ENCODE measurements around the gene REN.
A peak's percentile ranks its signal among the peaks of the same experiment; 100 is the strongest.

Gene REN

DNA sequence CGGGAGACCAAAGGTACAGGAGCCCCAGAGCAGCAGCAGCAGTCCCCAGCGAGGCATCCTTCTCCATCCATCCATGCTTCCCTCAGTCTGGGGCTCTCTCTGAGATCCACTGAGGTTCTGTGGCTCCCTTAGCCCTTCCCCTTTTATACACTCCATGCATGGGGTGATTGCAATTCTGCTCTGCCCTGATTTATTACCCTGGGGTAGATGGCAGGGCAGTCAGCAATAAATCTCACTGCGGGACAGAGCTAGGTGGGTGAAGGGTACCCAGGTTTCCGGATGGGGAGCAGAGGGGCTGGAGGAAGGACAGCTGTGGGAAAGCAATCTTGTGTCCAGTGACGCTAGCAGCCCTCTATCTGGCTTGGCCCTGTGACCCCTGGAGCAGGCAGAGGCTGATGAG is at the start of gene REN:
REN (minus strand) TSS at position 119 of the 400 bp plus-strand sequence; CDS start at position 75, 44 bp downstream.
- DNase-seq: no peak

DNA sequence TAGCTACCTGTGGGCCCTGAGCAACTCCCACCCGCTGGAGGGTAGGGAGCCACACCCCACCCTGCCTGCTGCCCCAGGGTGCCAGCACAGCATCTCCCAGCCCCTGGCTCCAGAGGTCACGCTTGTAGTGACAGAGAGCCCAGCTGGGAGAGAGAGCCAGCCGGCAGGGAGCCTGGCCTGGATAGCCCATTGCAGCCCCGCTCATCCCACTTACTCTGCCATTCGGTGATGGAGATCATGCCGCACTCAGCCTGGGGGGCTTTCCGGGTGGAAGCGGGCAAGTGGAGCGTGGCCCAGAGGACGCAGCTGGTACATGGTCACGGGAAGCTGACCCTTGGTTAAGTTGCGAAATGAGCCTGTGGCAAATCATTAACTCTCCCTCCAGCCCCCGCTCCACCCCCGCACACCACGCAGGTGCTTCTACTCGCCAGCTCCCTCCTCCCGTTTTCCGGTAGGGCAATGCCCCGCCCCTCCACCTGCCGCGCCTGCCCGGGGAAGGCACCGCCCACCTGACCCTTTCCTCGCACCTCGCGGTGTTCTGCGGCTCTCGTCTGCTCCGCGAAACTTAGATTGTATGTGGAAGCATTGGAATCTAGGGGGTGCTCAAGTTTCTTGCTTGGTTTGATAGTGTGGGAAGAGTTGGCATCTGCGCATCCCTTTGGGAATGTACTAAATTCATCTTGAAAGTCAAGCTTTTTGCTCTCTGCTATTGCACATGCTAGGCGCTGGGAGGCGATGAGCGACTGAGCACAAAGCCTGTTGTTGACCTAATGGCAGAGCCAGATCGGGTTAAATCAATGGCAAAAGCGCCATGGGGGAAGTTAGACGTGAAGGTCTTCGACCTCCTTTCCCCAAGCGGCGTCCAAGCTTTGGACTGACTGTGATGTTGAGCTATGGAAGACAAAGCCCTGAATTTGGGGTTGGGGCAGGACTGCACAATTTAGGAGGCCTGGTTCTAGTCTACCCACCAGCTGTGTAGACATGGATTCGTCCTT is 47.8 kb upstream of the REN start, which contains the start of gene GOLT1A:
GOLT1A (minus strand) TSS at position 321 of the 995 bp plus-strand sequence; CDS start at position 239, 82 bp downstream.
- peak; percentile 83 for DNase-seq

DNA sequence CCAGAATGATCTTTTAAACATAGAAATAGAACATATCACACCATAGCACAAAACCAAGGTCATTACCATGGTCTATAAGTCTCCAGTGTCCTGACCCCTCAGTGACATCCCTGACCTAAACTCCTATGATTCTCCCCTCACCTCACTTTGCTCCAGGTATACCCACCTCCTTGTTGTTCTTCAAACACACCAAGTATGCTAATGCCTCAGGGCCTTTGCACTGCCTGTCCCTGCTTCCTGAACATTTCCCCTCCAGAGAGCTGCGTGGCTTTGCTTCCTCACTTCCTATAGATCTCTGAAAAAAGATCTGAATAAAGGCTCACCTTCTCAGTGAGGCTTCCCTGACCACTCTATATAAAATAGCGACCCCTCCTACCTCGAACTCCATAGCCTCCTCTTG is 46.6 kb upstream of the REN start:
- DNase-seq: no peak

DNA sequence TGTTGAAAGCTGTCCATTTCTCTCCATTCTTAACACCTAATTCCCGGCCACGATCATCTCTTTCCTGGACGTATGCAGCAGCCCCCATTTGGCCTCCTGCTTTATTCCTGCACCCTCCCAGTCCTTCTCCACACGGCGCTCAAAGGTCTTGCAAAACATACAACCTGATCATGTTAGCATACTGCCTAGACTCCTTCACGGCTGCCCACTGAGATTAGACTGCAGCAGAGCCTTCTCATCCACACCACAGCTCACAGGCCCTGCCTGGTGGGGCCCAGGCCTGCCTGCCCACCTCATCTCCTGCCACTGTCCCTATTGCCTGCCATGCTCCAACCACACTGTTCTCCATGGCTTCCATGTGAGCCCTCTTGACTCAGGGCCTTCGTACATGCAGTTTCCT is 44.9 kb upstream of the REN start:
- no peak for DNase-seq

DNA sequence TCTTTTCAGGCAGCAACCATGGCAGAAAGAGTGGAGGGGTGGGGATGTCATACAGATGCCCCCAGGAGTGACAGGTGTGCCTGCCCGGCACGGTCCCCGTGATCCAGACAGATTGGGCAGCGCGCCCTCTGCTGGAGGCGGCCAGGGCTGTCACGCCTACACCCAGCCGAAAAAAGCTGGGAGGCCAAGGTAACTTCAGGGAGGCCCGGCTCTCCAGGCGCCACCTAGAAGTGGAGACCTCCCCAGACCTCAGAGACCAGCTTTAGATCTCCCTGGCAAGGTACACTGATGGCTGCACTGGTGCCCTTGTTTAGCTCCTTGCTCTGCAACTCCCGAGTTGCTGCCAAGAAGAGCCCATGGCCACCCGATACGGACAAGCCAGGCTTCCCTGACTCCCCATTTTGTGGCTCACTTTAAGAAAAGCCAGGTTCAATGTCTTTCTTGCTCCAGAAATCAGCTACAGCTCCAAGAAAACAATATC is 41.0 kb upstream of the REN start:
- DNase-seq: peak; percentile 78

DNA sequence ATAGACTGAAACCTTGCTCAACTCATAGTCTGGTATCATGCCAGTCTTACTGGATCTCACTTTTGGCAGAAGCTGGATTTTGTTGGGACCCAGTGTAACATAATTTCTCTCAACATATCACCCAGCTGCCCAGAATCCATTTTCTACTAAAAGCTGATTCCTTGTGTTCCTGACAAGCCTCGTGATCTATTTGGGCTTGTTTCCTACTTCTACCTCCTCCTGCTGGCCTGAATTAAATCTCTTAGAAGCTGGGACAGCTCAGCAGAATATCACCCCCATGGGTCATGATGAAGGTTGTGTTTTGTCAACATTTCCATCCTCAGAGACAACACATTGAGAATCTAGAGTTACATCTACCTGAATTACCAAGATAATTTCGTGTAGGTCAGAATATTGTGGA is 40.0 kb upstream of the REN start:
- DNase-seq: no peak

DNA sequence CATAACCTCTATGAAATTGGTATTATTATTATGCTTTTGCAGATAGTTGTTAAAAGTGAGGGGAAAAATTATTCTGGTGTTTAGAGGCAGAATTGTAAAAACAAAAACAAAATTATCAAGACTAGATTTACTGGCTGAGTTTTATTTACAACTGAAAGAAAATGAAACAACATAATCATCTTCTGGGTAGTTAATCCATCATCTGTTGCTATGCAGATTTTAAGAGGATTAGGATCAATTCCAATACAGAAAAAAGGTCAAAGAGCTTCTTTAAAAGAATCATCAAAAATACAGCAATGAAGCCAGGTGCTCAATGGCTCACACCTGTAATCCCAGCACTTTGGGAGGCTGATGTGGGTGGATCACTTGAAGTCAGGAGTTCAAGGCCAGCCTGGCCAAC is 39.3 kb upstream of the REN start:
- DNase-seq: no peak

DNA sequence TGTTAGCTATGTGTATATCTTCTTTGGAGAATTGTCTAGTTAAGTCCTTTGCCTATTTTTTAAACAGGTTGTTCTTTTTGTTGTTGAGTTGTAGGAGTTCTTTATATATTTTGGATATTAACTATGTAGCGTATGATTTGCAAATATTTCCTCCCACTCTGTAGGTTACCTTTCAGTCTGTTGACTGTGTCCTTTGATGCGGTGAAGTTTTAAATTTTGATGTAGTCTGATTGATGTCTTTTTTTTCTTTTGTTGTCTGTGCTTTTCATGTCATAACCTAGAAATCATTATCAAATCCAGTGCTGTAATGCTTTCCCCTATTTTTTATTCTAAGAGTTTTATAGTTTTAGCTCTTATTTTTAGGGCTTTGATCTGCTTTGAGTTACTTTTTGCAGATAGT is 38.8 kb upstream of the REN start:
- no peak for DNase-seq

DNA sequence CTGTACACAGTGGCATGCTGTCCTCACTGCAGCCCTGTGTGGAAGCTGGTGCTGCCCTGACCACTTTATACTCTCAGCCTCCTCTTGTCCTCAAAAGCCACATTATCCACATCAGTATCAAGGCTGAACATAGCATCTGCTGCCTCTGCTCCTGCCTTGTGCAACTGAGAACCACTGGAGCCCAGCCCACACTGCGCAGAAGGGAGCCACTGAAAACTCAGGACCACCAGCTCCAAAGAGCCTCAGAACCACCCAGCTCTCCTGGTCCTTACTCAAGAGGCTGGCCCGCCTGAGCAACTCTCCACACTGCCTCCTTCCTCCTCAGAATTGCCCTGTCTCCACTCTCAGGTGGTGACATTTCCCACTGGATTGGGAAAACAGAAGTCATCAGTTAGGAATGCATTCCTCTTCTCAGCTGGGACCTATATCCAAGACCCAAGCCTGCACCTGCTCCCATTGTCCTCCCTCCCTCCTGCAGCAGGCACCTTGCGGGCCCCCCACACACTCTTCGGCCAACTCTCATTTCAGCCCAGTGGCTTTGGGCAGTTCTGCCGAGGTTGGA is 37.1 kb upstream of the REN start:
- DNase-seq: no peak

DNA sequence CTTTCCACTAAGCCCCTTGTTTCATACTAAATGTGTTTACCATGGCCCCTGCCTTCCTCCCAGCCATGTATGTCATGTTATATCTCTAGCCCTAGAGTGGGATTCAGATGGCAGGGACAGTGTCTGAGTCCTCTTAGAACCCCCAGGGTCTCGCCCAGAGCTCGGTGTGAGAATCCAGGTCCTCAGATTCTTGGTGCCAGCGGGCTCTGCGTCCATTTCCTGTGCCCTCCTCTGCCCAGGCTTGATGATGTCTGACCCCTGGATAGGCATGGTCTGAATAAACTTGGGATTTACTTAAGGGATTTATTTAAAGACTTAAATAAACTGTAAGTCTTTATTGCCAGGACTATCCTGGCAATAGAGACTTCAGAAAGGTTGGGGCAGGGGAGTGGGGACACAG is 36.3 kb upstream of the REN start:
- DNase-seq: no peak

DNA sequence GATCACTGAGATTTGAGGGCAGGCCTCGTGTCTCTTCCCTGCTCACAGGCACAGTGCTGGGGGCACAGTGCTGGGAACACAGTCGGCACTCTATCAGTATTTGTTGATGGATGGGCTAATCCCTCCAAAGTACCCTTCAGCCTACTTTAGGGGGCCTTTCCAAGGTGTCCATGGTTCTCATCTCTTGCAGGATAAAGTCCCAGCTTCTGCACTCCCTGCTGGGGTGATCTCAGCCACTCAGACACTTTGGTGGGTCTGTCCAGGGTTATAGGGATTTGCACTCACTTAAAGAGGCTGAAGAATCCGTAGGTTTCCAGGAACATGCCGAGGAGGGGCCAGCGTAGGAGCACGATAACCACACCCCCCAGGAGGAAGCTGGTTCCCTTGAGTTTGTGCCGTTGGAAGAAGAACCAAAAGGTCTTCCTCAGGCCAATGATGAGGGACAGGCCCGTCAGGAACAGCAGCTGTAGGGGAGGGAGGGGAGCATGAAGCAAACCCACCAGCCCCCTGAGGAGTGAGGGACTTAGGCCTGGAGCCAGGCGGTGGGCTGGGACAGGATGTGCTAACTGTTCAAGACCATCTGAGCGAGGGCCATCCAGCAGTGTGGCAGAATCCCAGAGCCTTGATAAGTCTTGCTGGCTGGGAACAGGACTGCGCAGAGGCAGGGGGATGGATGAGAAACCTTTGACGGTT is 35.4 kb upstream of the REN start:
- DNase-seq: no peak

DNA sequence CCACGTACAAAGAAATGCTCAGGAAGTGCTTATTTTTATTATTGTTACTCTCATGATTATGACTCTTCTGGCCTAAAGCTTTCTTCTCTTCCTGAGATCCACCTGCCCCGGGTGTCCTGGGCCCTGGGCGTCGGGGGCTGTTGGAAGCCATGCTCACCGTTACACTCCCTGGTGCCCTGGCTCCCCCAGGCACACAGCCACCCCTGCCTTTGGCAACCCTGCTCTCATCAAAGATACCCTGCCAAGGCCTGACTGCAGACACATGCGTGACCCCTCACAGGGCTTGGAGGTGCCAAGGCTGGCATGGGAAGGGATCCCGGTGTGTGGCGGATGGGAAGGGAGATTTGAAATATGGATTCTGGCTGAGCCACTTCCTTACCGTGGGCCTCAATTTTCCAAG is 33.4 kb upstream of the REN start:
- no peak for DNase-seq

DNA sequence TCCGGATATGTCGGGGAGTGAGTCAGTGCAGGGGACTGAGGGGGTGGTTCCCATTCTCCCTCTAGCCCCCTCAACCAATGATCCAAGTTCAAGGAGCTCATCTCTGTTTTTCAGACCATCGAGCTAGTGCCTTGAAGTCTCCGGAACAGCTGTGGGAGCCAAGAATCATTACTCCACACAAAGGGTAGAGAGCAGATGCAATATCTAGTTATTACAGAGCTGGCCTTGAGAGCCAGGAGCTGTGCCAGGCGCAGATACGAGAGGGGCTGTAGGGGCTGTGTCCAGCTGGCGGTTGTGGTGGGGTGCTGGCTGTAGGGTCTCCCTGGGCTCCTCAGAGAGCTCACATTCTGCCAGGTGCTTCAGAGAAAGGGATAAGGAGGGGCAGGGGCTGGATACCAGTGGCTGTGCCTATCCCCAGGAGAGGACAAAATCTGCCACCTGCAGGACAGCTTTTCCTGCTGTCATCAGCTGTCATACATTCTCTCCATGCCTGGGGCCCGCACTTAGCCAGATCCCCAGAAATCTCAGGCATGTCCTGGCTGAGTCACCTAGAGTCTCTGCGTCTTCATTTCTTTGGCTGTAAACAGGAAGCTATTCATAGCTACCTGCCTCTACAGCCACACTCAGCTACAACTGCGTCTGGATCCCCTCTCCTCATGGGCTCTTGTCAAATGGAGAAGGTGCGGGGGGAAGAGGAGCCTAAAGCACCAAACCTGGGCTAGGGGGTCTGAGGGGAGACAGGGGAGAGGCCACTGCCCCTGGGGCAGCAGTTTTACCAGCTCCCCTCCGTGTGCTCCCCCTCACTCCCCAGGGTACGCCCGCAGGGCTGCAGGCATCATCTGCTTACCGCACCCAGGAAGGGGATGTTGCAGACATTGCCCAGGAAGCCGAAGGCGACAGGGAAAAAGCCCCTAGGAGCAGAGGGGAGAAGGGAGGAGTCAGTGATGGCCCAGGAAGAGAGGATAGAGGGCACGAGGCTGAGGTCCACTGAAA is 32.5 kb upstream of the REN start:
- no peak for DNase-seq

DNA sequence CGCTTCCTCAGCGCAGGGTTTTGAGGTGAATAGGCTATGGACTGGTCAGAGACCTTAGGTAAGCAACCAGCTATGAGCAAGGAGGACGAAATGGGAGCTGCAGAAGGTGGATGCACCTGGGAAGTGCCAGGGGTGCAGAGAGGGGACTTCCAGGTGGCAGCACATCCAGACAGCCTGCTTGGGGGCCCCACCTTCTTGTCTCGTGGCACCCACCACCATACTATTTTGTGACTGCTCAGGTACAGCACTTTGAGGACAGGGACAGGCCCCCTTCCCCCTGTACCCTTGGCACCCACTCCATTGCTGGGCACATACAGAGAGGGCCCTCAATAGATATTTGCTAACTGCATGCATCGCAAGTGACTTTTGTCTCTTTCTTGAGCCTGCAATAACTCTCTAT is 30.9 kb upstream of the REN start:
- no peak for DNase-seq

DNA sequence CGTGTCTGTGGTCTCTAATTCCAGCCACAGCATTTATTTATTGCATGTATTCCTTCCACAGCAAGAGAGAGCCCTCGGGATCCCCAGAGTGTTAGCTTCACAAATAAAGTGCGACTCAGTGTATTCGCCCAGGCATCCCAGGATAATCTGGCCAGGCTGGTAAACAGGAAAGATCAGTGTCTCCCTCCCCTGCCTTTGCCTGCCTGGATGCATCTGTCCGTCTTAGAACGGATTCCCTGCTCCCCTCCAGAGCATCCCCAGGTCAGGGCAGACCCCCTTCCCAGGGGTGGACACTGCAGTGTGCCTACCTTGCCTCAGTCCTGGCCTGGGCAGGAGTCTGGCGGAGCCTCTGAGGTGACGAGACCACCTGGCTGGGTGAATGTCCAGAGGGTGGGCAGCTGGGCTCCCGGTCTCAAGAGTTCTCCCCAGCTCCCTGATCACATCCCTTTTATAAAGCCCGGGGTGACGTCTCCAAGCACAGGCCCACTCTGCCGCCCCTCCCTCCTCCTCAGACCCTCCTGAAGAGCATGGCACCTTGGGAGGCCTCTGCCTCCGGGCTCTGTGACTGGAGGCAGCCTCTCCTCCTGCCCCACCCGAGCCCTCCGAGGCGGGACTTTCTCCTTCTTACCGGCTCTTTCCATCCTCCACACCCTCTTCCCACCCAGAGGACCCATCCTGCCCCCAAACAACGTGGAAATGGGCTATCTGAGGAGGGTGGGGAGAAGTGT is 30.1 kb upstream of the REN start, which contains the start of gene KISS1:
KISS1 (minus strand) TSS at position 424 of the 728 bp plus-strand sequence. CDS start 3,615 bp downstream, outside the sequence.
- peak; percentile 58 for DNase-seq

DNA sequence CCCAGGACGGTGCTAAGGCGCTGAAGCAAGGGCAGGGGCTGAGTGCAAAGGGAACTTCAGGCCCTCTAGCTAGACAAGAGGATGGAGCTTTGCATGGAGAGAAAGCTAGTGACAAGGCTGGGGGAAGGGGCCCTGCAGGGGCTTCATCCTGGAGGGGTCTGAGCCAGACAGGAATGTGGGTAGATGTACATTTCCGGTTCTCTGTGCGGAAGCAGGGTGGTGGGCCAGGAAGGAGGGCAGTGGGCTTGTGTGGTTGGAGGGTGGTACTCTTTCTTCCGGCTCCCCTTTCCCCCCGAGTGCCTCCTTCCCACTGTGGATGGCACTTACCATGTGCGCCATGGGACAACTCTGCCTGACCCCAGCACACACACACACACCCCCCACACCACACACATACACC is 28.6 kb upstream of the REN start:
- no peak for DNase-seq

DNA sequence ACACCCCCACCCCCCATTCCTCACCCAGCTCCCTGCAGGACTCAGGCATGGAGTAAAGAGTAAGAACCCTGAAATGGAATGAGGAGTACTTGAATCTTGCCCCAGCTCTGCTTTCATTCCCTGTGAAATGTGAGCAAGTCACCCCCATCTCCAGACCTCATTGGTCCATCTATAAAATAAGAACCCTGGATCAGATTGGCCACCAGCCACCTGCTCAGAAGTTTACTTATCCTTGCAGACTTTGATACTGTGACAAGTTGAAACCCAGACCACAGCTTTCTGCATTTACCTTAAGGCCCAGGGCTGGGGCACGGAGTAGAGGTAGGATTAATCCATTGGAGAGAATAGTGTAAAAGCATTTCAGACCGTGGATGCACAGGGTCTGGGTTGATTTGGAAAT is 27.9 kb upstream of the REN start:
- no peak for DNase-seq

DNA sequence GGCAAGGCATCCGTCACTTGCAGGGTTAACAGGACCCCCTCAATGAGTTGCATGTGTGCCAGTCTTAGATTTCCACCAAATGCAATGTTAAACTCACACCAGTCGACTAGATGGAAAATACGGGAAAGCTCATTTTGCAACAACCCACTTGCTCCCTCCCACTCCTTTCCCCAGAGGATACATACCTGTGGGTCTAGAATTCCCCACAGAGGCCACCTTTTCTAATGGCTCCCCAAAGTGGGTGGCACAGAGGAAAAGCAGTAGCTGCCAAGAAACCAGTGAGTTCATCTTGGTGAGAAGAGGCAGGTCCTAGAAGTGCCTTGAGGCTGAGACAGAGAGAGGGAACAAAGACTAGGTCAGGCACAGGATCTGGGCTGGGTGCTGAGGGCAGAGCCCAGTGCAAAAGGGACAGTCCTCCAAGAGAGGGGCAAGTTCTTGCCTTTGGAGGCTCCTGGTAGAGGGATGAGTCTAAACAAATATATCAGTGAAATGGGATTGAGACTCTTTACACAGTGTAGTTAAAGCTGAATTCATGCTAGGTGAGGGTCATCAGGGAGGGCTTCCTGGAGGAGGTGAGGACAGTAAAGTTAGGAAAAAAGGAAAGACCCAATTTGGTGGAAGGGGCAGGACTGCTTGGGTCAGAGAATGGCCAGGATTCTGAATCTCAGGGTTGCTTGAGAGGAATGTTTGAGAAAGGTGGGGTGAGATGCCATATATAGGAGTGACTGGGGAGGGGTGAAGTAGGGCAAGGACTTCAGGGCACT is 26.6 kb upstream of the REN start:
- no peak for DNase-seq

DNA sequence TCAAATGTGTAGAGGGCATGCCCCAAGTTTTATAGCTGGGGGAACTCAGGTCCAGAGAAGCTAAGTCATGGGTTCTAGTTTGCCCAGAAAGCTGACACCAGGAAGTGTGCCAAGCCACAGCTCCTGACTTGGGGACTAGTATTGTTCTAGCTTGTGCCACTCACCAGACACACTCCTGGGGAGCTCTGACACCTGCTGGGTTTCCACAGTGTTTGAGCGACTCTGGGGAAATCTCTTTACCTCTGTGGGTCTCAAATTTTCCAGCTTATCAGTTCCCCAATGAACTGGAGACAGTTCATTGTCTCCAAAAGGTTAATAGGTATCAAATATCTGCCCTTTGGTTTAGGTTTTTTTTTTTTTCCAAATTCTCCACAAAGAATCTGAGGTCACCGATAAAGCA is 25.9 kb upstream of the REN start:
- no peak for DNase-seq

DNA sequence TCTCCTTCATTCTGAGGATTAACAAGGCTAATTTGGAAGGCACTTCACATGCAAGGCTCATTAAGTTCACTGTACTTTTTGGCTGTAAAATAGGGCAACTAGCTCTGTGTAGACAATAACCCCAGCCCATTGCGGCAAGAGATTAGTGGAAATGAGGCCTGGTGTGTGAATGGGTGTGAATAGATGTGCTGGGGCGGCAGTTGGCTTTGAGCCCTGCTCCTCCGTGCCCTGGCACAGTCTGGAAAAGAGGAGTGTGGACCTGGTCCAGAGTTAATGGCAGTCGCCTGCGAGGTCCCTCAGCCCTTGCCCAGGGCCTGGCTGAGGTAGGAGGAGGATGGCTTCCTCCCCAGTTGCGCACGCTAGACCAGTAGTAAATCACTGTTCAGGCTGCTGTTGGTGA is 25.3 kb upstream of the REN start:
- DNase-seq: peak; percentile 61
